GM23338 (cell line): ENCODE measurements around the gene AGAP1. TPM values are rescaled to one million over a fixed set of nuclear protein-coding genes. Genes with fewer than 3 reads are reported as not detected.

Experiments used
- ATAC-seq: fragments of 200-7000 bp; cut with Tn5 transposase; 3 replicates; pipeline ENCODE4 v1.9.1; 2020
- DNase-seq: peaks from one replicate; pipeline ENCODE4 v3.0.0-alpha.2; 2015; ENCODE audit warnings: low spot score
- H2AFZ ChIP-seq: fragments of 200-600 bp; sonication (generic); 2 replicates; pipeline ENCODE4 v1.8.0; 2016; ENCODE audit warnings: antibody characterized with exemption, mild to moderate bottlenecking, moderate library complexity
- H3F3A ChIP-seq: fragments of 200-600 bp; sonication (generic); replicated peaks from 2 replicates; pipeline ENCODE4 v1.8.0; 2017; ENCODE audit warnings: antibody characterized with exemption, mixed run types, low read depth
- H3K27ac ChIP-seq: fragments of 200-600 bp; sonication (generic); 2 replicates; pipeline ENCODE4 v1.6.1; 2016; ENCODE audit warnings: low read depth
- H3K27me3 ChIP-seq: fragments of 200-600 bp; sonication (generic); 2 replicates; pipeline ENCODE4 v1.8.0; 2016; ENCODE audit warnings: mild to moderate bottlenecking, mixed run types, moderate library complexity; ENCODE audit not compliant: insufficient read depth
- H3K36me3 ChIP-seq: fragments of 200-600 bp; sonication (generic); 2 replicates; pipeline ENCODE4 v1.8.0; 2016; ENCODE audit warnings: mild to moderate bottlenecking; ENCODE audit not compliant: insufficient read depth
- H3K4me1 ChIP-seq: fragments of 200-600 bp; sonication (generic); 2 replicates; pipeline ENCODE4 v1.8.0; 2016; ENCODE audit warnings: mild to moderate bottlenecking, moderate library complexity; ENCODE audit not compliant: insufficient read depth
- H3K4me2 ChIP-seq: fragments of 200-600 bp; sonication (generic); 2 replicates; pipeline ENCODE4 v1.7.1; 2017; ENCODE audit warnings: mixed run types
- H3K4me3 ChIP-seq: fragments of 200-600 bp; sonication (generic); 2 replicates; pipeline ENCODE4 v1.6.1; 2016; ENCODE audit warnings: mixed run types
- H3K79me2 ChIP-seq: fragments of 200-600 bp; sonication (generic); replicated peaks from 2 replicates; pipeline ENCODE4 v1.8.0; 2017; ENCODE audit warnings: mild to moderate bottlenecking; ENCODE audit not compliant: insufficient read depth
- H3K9me2 ChIP-seq: fragments of 200-600 bp; sonication (generic); 2 replicates; pipeline ENCODE4 v1.8.0; 2017; ENCODE audit not compliant: insufficient read depth
- H4K20me1 ChIP-seq: fragments of 200-600 bp; sonication (generic); replicated peaks from 2 replicates; pipeline ENCODE4 v1.8.0; 2017; ENCODE audit warnings: mild to moderate bottlenecking; ENCODE audit not compliant: insufficient read depth
- H3K27ac Mint-ChIP-seq: 2 replicates; pipeline ENCODE4 v1.8.0; 2020; ENCODE audit warnings: inconsistent platforms, mild to moderate bottlenecking, moderate library complexity, mixed read lengths
- H3K27me3 Mint-ChIP-seq: 3 replicates; pipeline ENCODE4 v1.8.0; 2022; ENCODE audit warnings: low read depth, mild to moderate bottlenecking, moderate library complexity, mixed read lengths, inconsistent platforms; ENCODE audit not compliant: insufficient read depth, poor library complexity
- H3K36me3 Mint-ChIP-seq: 3 replicates; pipeline ENCODE4 v1.8.0; 2021; ENCODE audit warnings: low read depth, mild to moderate bottlenecking, inconsistent platforms, moderate library complexity, mixed read lengths
- H3K4me1 Mint-ChIP-seq: 3 replicates; pipeline ENCODE4 v1.8.0; 2020; ENCODE audit warnings: mild to moderate bottlenecking, inconsistent platforms, mixed read lengths
- H3K4me3 Mint-ChIP-seq: 3 replicates; pipeline ENCODE4 v1.8.0; 2021; ENCODE audit warnings: moderate library complexity, mild to moderate bottlenecking, inconsistent platforms, mixed read lengths
- H3K9me3 Mint-ChIP-seq: 3 replicates; pipeline ENCODE4 v1.8.0; 2020; ENCODE audit warnings: moderate library complexity, mild to moderate bottlenecking, inconsistent platforms, mixed read lengths
- CREB1 ChIP-seq: fragments of 250-450 bp; sonication (Bioruptor Pico); IDR thresholded peaks from 2 replicates; pipeline ENCODE4 v1.5.0; 2020; ENCODE audit warnings: low read depth, mild to moderate bottlenecking, moderate library complexity
- EZH2 ChIP-seq: fragments of 200-600 bp; sonication (generic); IDR thresholded peaks from one replicate; pipeline ENCODE4 v1.8.0; 2017; ENCODE audit warnings: antibody characterized with exemption, mild to moderate bottlenecking, low read depth; ENCODE audit not compliant: unreplicated experiment
- ZNF114 ChIP-seq: fragments of 250-450 bp; sonication (Bioruptor Pico); IDR thresholded peaks from 2 replicates; pipeline ENCODE4 v1.5.0; 2020; ENCODE audit warnings: mild to moderate bottlenecking, moderate library complexity
- polyA plus RNA-seq: library from polyadenylated mRNA; unstranded; fragments of >200 nt; fragmentation: Nextera tagmentation; extraction: Ambion mirVana; gene quantifications from 2 replicates; pipeline ENCODE4 v1.2.1, GENCODE V29; 2016
- total RNA-seq: library from RNA; depleted of rRNA; stranded (reverse); fragments of >200 nt; shearing (Covaris generic); gene quantifications from 2 replicates; pipeline ENCODE4 v1.2.3, GENCODE V29; 2014
- TF ChIP-seq, protein P1 (sequence below), 2 experiments: fragments of 200-600 bp in 1 of 2; sonication (generic) in 1 of 2; conservative IDR thresholded peaks; 2 replicates each; pipeline versions ENCODE4 v1.5.1 to v1.6.1; 2016 to 2017; ENCODE audit warnings: antibody characterized with exemption in 2 of 2, low read depth in 2 of 2, mild to moderate bottlenecking in 2 of 2, moderate library complexity in 1 of 2
- TF ChIP-seq, protein P2 (sequence below): fragments of 250-450 bp; sonication (Bioruptor Pico); IDR thresholded peaks from 2 replicates; pipeline ENCODE4 v1.5.0; 2020; ENCODE audit warnings: mild to moderate bottlenecking, moderate library complexity
- TF ChIP-seq, protein P3 (sequence below): IDR thresholded peaks from 2 replicates; pipeline ENCODE4 v1.6.1; 2016; ENCODE audit warnings: antibody characterized with exemption
- TF ChIP-seq, protein P4 (sequence below): IDR thresholded peaks from one replicate; pipeline ENCODE4 v1.6.1; 2018; ENCODE audit warnings: antibody characterized with exemption; ENCODE audit not compliant: unreplicated experiment

The AGAP1 gene
- total and polyA plus RNA-seq, 2 experiments from 2014 or later = 13.3 to 27.9 TPM

DNA sequence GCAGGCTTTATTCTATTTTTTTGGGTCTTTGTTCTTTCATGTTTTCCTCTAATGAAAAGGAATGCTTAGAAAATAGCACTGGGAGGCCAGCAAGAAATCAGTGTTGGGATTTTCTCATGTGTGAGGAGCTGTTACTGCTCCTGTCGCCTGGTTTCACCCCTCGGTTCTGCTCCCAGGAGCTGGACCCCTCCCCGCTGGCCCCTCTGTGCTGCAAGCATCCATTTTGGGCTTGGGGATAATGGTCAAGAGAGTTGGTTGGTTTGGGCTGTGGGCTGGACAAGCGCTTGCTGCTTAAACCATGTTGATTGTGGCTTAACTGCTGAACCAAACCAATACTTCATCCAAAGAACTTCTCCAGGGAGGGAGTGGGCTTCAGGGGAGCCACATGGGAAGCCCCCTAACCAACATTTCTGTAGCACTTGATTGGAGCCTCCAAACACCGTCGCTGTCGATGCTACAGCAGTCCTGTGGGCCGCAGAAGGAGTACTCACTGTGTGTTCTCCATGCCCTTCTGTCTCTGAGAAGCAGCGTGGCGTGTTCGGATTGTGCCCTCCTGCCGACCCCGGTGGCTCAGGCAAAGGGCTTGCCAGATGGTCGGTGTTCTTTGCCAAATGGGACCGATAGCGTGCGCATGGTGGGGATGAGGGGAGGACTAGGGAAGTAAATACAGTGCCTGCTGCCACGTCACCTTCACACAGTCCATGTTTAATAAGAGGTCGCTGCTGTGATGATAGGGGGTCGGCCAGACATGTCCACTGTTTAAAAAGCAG is 40.0 kb downstream of the AGAP1 start:
- H3K9me2 ChIP-seq = no peaks in the 10 kb centered on the region
- peaks cover 12% of the 10 kb centered on the region; the same call in 2 of the 3 replicates for H3K9me3 Mint-ChIP-seq
- no peaks in the 10 kb centered on the region for H3K27me3 ChIP-seq
- H2AFZ ChIP-seq = no peak overlapping the region
- DNase-seq (no peak), ATAC-seq (no peak)
- H3K4me3 ChIP-seq = no peak overlapping the region
- H3K4me1 ChIP-seq = peaks cover 3% of the 10 kb centered on the region; the same call in 1 of the 2 replicates
- H3K4me3 Mint-ChIP-seq = no peak overlapping the region
- peaks cover 17% of the 10 kb centered on the region for H3K36me3 Mint-ChIP-seq
- TF ChIP-seq, protein P1, sequence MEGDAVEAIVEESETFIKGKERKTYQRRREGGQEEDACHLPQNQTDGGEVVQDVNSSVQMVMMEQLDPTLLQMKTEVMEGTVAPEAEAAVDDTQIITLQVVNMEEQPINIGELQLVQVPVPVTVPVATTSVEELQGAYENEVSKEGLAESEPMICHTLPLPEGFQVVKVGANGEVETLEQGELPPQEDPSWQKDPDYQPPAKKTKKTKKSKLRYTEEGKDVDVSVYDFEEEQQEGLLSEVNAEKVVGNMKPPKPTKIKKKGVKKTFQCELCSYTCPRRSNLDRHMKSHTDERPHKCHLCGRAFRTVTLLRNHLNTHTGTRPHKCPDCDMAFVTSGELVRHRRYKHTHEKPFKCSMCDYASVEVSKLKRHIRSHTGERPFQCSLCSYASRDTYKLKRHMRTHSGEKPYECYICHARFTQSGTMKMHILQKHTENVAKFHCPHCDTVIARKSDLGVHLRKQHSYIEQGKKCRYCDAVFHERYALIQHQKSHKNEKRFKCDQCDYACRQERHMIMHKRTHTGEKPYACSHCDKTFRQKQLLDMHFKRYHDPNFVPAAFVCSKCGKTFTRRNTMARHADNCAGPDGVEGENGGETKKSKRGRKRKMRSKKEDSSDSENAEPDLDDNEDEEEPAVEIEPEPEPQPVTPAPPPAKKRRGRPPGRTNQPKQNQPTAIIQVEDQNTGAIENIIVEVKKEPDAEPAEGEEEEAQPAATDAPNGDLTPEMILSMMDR (conservative IDR thresholded peaks at IDR 0.05; ENCODE audit: low read depth in 2 of 2) = no peak
- TF ChIP-seq CREB1 = no peak
- no peak for TF ChIP-seq EZH2
- TF ChIP-seq, protein P2, sequence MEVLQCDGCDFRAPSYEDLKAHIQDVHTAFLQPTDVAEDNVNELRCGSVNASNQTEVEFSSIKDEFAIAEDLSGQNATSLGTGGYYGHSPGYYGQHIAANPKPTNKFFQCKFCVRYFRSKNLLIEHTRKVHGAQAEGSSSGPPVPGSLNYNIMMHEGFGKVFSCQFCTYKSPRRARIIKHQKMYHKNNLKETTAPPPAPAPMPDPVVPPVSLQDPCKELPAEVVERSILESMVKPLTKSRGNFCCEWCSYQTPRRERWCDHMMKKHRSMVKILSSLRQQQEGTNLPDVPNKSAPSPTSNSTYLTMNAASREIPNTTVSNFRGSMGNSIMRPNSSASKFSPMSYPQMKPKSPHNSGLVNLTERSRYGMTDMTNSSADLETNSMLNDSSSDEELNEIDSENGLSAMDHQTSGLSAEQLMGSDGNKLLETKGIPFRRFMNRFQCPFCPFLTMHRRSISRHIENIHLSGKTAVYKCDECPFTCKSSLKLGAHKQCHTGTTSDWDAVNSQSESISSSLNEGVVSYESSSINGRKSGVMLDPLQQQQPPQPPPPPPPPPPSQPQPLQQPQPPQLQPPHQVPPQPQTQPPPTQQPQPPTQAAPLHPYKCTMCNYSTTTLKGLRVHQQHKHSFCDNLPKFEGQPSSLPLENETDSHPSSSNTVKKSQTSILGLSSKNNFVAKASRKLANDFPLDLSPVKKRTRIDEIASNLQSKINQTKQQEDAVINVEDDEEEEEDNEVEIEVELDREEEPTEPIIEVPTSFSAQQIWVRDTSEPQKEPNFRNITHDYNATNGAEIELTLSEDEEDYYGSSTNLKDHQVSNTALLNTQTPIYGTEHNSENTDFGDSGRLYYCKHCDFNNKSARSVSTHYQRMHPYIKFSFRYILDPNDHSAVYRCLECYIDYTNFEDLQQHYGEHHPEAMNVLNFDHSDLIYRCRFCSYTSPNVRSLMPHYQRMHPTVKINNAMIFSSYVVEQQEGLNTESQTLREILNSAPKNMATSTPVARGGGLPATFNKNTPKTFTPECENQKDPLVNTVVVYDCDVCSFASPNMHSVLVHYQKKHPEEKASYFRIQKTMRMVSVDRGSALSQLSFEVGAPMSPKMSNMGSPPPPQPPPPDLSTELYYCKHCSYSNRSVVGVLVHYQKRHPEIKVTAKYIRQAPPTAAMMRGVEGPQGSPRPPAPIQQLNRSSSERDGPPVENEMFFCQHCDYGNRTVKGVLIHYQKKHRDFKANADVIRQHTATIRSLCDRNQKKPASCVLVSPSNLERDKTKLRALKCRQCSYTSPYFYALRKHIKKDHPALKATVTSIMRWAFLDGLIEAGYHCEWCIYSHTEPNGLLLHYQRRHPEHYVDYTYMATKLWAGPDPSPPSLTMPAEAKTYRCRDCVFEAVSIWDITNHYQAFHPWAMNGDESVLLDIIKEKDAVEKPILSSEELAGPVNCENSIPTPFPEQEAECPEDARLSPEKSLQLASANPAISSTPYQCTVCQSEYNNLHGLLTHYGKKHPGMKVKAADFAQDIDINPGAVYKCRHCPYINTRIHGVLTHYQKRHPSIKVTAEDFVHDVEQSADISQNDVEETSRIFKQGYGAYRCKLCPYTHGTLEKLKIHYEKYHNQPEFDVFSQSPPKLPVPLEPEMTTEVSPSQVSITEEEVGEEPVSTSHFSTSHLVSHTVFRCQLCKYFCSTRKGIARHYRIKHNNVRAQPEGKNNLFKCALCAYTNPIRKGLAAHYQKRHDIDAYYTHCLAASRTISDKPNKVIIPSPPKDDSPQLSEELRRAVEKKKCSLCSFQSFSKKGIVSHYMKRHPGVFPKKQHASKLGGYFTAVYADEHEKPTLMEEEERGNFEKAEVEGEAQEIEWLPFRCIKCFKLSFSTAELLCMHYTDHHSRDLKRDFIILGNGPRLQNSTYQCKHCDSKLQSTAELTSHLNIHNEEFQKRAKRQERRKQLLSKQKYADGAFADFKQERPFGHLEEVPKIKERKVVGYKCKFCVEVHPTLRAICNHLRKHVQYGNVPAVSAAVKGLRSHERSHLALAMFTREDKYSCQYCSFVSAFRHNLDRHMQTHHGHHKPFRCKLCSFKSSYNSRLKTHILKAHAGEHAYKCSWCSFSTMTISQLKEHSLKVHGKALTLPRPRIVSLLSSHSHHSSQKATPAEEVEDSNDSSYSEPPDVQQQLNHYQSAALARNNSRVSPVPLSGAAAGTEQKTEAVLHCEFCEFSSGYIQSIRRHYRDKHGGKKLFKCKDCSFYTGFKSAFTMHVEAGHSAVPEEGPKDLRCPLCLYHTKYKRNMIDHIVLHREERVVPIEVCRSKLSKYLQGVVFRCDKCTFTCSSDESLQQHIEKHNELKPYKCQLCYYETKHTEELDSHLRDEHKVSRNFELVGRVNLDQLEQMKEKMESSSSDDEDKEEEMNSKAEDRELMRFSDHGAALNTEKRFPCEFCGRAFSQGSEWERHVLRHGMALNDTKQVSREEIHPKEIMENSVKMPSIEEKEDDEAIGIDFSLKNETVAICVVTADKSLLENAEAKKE (CRISPR knock-in tag) = no peak
- TF ChIP-seq, protein P3, sequence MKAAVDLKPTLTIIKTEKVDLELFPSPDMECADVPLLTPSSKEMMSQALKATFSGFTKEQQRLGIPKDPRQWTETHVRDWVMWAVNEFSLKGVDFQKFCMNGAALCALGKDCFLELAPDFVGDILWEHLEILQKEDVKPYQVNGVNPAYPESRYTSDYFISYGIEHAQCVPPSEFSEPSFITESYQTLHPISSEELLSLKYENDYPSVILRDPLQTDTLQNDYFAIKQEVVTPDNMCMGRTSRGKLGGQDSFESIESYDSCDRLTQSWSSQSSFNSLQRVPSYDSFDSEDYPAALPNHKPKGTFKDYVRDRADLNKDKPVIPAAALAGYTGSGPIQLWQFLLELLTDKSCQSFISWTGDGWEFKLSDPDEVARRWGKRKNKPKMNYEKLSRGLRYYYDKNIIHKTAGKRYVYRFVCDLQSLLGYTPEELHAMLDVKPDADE = no peak
- TF ChIP-seq ZNF114 = no peak
- TF ChIP-seq, protein P4, sequence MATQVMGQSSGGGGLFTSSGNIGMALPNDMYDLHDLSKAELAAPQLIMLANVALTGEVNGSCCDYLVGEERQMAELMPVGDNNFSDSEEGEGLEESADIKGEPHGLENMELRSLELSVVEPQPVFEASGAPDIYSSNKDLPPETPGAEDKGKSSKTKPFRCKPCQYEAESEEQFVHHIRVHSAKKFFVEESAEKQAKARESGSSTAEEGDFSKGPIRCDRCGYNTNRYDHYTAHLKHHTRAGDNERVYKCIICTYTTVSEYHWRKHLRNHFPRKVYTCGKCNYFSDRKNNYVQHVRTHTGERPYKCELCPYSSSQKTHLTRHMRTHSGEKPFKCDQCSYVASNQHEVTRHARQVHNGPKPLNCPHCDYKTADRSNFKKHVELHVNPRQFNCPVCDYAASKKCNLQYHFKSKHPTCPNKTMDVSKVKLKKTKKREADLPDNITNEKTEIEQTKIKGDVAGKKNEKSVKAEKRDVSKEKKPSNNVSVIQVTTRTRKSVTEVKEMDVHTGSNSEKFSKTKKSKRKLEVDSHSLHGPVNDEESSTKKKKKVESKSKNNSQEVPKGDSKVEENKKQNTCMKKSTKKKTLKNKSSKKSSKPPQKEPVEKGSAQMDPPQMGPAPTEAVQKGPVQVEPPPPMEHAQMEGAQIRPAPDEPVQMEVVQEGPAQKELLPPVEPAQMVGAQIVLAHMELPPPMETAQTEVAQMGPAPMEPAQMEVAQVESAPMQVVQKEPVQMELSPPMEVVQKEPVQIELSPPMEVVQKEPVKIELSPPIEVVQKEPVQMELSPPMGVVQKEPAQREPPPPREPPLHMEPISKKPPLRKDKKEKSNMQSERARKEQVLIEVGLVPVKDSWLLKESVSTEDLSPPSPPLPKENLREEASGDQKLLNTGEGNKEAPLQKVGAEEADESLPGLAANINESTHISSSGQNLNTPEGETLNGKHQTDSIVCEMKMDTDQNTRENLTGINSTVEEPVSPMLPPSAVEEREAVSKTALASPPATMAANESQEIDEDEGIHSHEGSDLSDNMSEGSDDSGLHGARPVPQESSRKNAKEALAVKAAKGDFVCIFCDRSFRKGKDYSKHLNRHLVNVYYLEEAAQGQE = no peak
- H4K20me1 ChIP-seq = peaks cover 20% of the 10 kb centered on the region
- H3K36me3 ChIP-seq = no peaks in the 10 kb centered on the region; the same call in 1 of the 2 replicates
- H3K27ac ChIP-seq = no peak overlapping the region
- H3K27ac Mint-ChIP-seq = peak overlapping the region; percentile 69; the same call in 1 of the 2 replicates
- H3K79me2 ChIP-seq = peaks cover 93% of the 10 kb centered on the region
- H3K27me3 Mint-ChIP-seq = peaks cover 7% of the 10 kb centered on the region
- no peak overlapping the region for H3K4me2 ChIP-seq
- no peaks in the 10 kb centered on the region for H3F3A ChIP-seq
- peaks cover 63% of the 10 kb centered on the region for H3K4me1 Mint-ChIP-seq
